H1 (cell line): ENCODE measurements around the gene TBC1D22B. TPM values are rescaled to one million over a fixed set of nuclear protein-coding genes. Genes with fewer than 3 reads are reported as not detected.

Experiments
- CBX5 ChIP-seq: fragments of 300-800, 300-1000 bp; sonication (generic); IDR thresholded peaks from 2 replicates; pipeline ENCODE4 v1.7.1; 2016; ENCODE audit warnings: antibody characterized with exemption, low read length, low read depth
- CHD2 ChIP-seq: IDR thresholded peaks from 2 replicates; pipeline ENCODE4 v1.6.1; 2012; ENCODE audit warnings: low read length, improper control_type of control experiment
- CHD7 ChIP-seq: fragments of 300-600 bp; sonication (generic); IDR thresholded peaks from 2 replicates; pipeline ENCODE4 v1.7.1; 2012; ENCODE audit warnings: low read length, moderate library complexity, mild to moderate bottlenecking, inconsistent platforms; ENCODE audit not compliant: insufficient replicate concordance
- EZH2 ChIP-seq: fragments of 200-600 bp; sonication (generic); IDR thresholded peaks from 2 replicates; pipeline ENCODE4 v1.7.1; 2012; ENCODE audit warnings: low read depth, mild to moderate bottlenecking, moderate library complexity, low read length, inconsistent platforms; ENCODE audit not compliant: severe bottlenecking
- KDM5A ChIP-seq: fragments of 200-600 bp; IDR thresholded peaks from 2 replicates; pipeline ENCODE4 v1.7.1; 2012; ENCODE audit warnings: mild to moderate bottlenecking, low read length, inconsistent platforms, mixed read lengths
- RFX5 ChIP-seq: IDR thresholded peaks from 2 replicates; pipeline ENCODE4 v1.6.1; 2011; ENCODE audit warnings: low read depth, low read length, improper control_type of control experiment, borderline replicate concordance
- SIX5 ChIP-seq: IDR thresholded peaks from 2 replicates; pipeline ENCODE4 v1.6.1; 2011; ENCODE audit warnings: mild to moderate bottlenecking, low read depth, low read length
- SP2 ChIP-seq: IDR thresholded peaks from 2 replicates; pipeline ENCODE4 v1.6.1; 2012; ENCODE audit warnings: mild to moderate bottlenecking, low read length, inconsistent platforms
- TAF7 ChIP-seq: optimal IDR thresholded peaks from 2 replicates; pipeline ENCODE3; 2011; ENCODE audit warnings: low read depth, mild to moderate bottlenecking, inconsistent platforms, low read length, moderate library complexity, borderline replicate concordance
- TBP ChIP-seq: IDR thresholded peaks from 2 replicates; pipeline ENCODE4 v1.6.1; 2011; ENCODE audit warnings: low read depth, low read length, improper control_type of control experiment
- USF2 ChIP-seq: IDR thresholded peaks from 2 replicates; pipeline ENCODE4 v1.6.1; 2011; ENCODE audit warnings: low read length, improper control_type of control experiment
- YY1 ChIP-seq: IDR thresholded peaks from 2 replicates; pipeline ENCODE4 v1.6.1; 2011; ENCODE audit warnings: low read depth, mild to moderate bottlenecking, low read length
- polyA plus RNA-seq, 7 experiments: library from polyadenylated mRNA; depleted of rRNA in 3 of 7; stranded (reverse) in 5 of 7; unstranded in 2 of 7; fragments of >200 nt in 5 of 7; fragments of 200-250 nt in 2 of 7; gene quantifications; 1 replicate in 5 of 7; 2 replicates in 1 of 7; 4 replicates in 1 of 7; pipeline versions ENCODE4 v1.2.1 to v1.2.3, GENCODE V29; 2011 to 2013; ENCODE audit warnings: missing spikeins in 2 of 7, mixed read lengths in 2 of 7
- total RNA-seq: library from RNA; stranded (reverse); fragmentation: NEBNext Ultra II Directional; extraction: Animal tissue kit (Norgen Biotek cat#: 25700); gene quantifications from 2 replicates; pipeline ENCODE4 v1.2.1, GENCODE V29; 2021

TBC1D22B gene
- total and polyA plus RNA-seq, 2 of the 8 experiments (the other 6 are each of a cell fraction or from before 2014, with no cell fraction given): 10.1 to 17.4 TPM

GRCh38 chr6:37323580-37323979 is 66.0 kb downstream of the TBC1D22B start (continued):
- TF ChIP-seq CHD7: no peak
- no peak for TF ChIP-seq RFX5
- TF ChIP-seq USF2: no peak
- TF ChIP-seq CBX5: no peak
- no peak for TF ChIP-seq TBP
- no peak for TF ChIP-seq TAF7
- TF ChIP-seq YY1: no peak
- TF ChIP-seq SP2: no peak
- TF ChIP-seq SIX5: no peak
- no peak for TF ChIP-seq EZH2
- no peak for TF ChIP-seq CHD2
- no peak for TF ChIP-seq KDM5A
